Middle frontal gyrus (tissue), 1 donor: ENCODE results near the gene MPND.

Source experiments
- DNase-seq: peaks from one replicate; pipeline ENCODE4 v3.0.0-alpha.2; 2015; ENCODE audit warnings: low spot score; ENCODE audit errors: extremely low spot score

The MPND gene

GRCh38 chr19:4343370-4344307 lies at the start of gene MPND:
Gene MPND, plus strand, starts transcription at chr19:4343562. Its CDS starts 32 bp downstream, at chr19:4343594.
- DNase-seq = peak; percentile 90

GRCh38 chr19:4294389-4294788 lies 49.0 kb upstream of the MPND start:
- DNase-seq = no peak

- no peak for DNase-seq
Observed at GRCh38 chr19:4295972-4296771, 47.2 kb upstream of the MPND start.

- no peak for DNase-seq
Observed at GRCh38 chr19:4297901-4298809, 45.2 kb upstream of the MPND start.

GRCh38 chr19:4298810-4299550 lies 44.4 kb upstream of the MPND start:
- no peak for DNase-seq

- DNase-seq = no peak
Observed at GRCh38 chr19:4300589-4300988, 42.8 kb upstream of the MPND start.

- no peak for DNase-seq
Observed at GRCh38 chr19:4301590-4302242, 41.6 kb upstream of the MPND start.

GRCh38 chr19:4302243-4302640 lies 41.1 kb upstream of the MPND start, which contains the start of gene TMIGD2:
Gene TMIGD2, minus strand, starts transcription at chr19:4302389. Its CDS starts 4 bp downstream, at chr19:4302385.
- no peak for DNase-seq

GRCh38 chr19:4303819-4304537 lies 39.4 kb upstream of the MPND start:
- DNase-seq = no peak

GRCh38 chr19:4304538-4305256 lies 38.7 kb upstream of the MPND start, which contains the start of gene FSD1:
Gene FSD1, plus strand, starts transcription at chr19:4304598. Its CDS starts 149 bp downstream, at chr19:4304747.
- no peak for DNase-seq

GRCh38 chr19:4305257-4305612 lies 38.1 kb upstream of the MPND start:
- no peak for DNase-seq

GRCh38 chr19:4305659-4306058 lies 37.7 kb upstream of the MPND start:
- no peak for DNase-seq

- DNase-seq = no peak
Observed at GRCh38 chr19:4310247-4311121, 32.9 kb upstream of the MPND start.

- no peak for DNase-seq
Observed at GRCh38 chr19:4313847-4314490, 29.4 kb upstream of the MPND start.

- no peak for DNase-seq
Observed at GRCh38 chr19:4316956-4317355, 26.4 kb upstream of the MPND start.

GRCh38 chr19:4318460-4318859 lies 24.9 kb upstream of the MPND start:
- no peak for DNase-seq
